ENCODE measurements around the gene BARHL1.

BARHL1 gene

GRCh38 chr9:132582276-132582785, at the start of gene BARHL1:
TSS of gene BARHL1 (plus strand) at chr9:132582606. CDS start at chr9:132582798, 192 bp downstream.
- no peak for ATAC-seq

GRCh38 chr9:132534832-132535231, 47.6 kb upstream of the BARHL1 start:
- no peak for ATAC-seq

- no peak for ATAC-seq
Measured at GRCh38 chr9:132536124-132536523, 46.3 kb upstream of the BARHL1 start.

GRCh38 chr9:132537352-132537751, 45.1 kb upstream of the BARHL1 start:
- ATAC-seq: no peak

- ATAC-seq: no peak
Measured at GRCh38 chr9:132538071-132538470, 44.3 kb upstream of the BARHL1 start.

- ATAC-seq: no peak
Measured at GRCh38 chr9:132539096-132539495, 43.3 kb upstream of the BARHL1 start.

- no peak for ATAC-seq
Measured at GRCh38 chr9:132541051-132541450, 41.4 kb upstream of the BARHL1 start.

GRCh38 chr9:132541870-132542830, 40.3 kb upstream of the BARHL1 start:
- ATAC-seq: no peak

GRCh38 chr9:132543251-132543650, 39.2 kb upstream of the BARHL1 start:
- ATAC-seq: no peak

- no peak for ATAC-seq
Measured at GRCh38 chr9:132543960-132544359, 38.4 kb upstream of the BARHL1 start.

GRCh38 chr9:132545578-132545977, 36.8 kb upstream of the BARHL1 start:
- no peak for ATAC-seq

GRCh38 chr9:132546148-132547051, 36.0 kb upstream of the BARHL1 start:
- ATAC-seq: no peak

- ATAC-seq: no peak
Measured at GRCh38 chr9:132547052-132547431, 35.4 kb upstream of the BARHL1 start.

- no peak for ATAC-seq
Measured at GRCh38 chr9:132547436-132547835, 35.0 kb upstream of the BARHL1 start.

GRCh38 chr9:132547976-132548730, 34.3 kb upstream of the BARHL1 start:
- no peak for ATAC-seq

GRCh38 chr9:132548751-132549640, 33.4 kb upstream of the BARHL1 start:
- no peak for ATAC-seq

GRCh38 chr9:132551556-132551955, 30.9 kb upstream of the BARHL1 start:
- no peak for ATAC-seq

GRCh38 chr9:132552041-132552440, 30.4 kb upstream of the BARHL1 start:
- no peak for ATAC-seq

GRCh38 chr9:132554755-132555154, 27.7 kb upstream of the BARHL1 start:
- no peak for ATAC-seq

GRCh38 chr9:132555528-132555927, 26.9 kb upstream of the BARHL1 start:
- no peak for ATAC-seq

GRCh38 chr9:132556235-132556634, 26.2 kb upstream of the BARHL1 start:
- ATAC-seq: no peak

Measured in activated CD4-positive, CD25-positive, alpha-beta regulatory T cell treated with anti-CD3 and anti-CD28 coated beads, Interleukin-2, amount 50 U/mL, for 24 hours (primary cell).